Stimulated activated memory B cell treated with anti-CD40 and anti-IgM and Interleukin-4, amounts not matched to agents 10 μg/mL and 1 μg/mL and 100 μg/mL, for 72 hours (primary cell): ENCODE data around the gene CACNA1E.

Source experiments
- ATAC-seq: fragments of 150-1000 bp; cut with Tn5 transposase; 2 replicates; pipeline ENCODE4 v1.10.0; 2021
- H3K27ac Mint-ChIP-seq: one replicate; pipeline ENCODE4 v1.8.0; 2022; ENCODE audit warnings: mild to moderate bottlenecking, mixed read lengths
- H3K27me3 Mint-ChIP-seq: one replicate; pipeline ENCODE4 v1.8.0; 2022; ENCODE audit warnings: mixed read lengths
- H3K36me3 Mint-ChIP-seq: one replicate; pipeline ENCODE4 v1.8.0; 2022; ENCODE audit warnings: mixed read lengths
- H3K4me1 Mint-ChIP-seq: one replicate; pipeline ENCODE4 v1.8.0; 2022; ENCODE audit warnings: mixed read lengths
- H3K4me3 Mint-ChIP-seq: one replicate; pipeline ENCODE4 v1.8.0; 2022; ENCODE audit warnings: mild to moderate bottlenecking, moderate library complexity, mixed read lengths
- H3K9me3 Mint-ChIP-seq: one replicate; pipeline ENCODE4 v1.8.0; 2022; ENCODE audit warnings: mixed read lengths

Gene CACNA1E

GRCh38 chr1:181483285-181484195 lies at the start of gene CACNA1E:
CACNA1E (plus strand) TSS chr1:181483517; CDS start chr1:181483745, 228 bp downstream.
- H3K27me3 Mint-ChIP-seq: peaks cover 61% of the 10 kb centered on the region
- peaks cover 39% of the 10 kb centered on the region for H3K4me1 Mint-ChIP-seq
- no peaks in the 10 kb centered on the region for H3K36me3 Mint-ChIP-seq
- no peak for ATAC-seq
- peak within 1 kb of the TSS; percentile 70 for H3K4me3 Mint-ChIP-seq
- H3K9me3 Mint-ChIP-seq: no peaks in the 10 kb centered on the region
- H3K27ac Mint-ChIP-seq: no peak within 1 kb of the TSS

DNA sequence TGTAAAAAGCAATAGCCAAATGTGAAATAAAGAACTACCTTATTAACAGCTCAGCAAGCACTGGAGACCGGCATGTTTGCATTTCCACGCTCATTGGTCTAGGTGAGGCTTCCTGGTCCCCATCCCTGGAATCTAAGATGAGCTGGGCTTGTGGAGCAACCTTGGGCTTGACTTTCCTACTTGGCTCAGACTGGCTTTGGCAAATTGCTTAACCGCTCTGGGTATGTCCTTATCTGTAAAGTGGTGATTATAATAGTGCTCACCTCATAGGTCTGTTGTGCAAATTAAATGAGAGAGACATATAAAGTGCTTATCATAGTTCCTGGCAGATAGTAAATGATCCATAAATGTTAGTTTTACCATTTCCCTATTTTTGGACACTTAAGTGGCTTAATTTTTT lies 49.4 kb upstream of the CACNA1E start:
- no peaks in the 10 kb centered on the region for H3K4me1 Mint-ChIP-seq
- no peak for ATAC-seq
- H3K4me3 Mint-ChIP-seq: no peak overlapping the region
- peaks cover 22% of the 10 kb centered on the region for H3K27me3 Mint-ChIP-seq
- H3K9me3 Mint-ChIP-seq: no peaks in the 10 kb centered on the region
- H3K36me3 Mint-ChIP-seq: no peaks in the 10 kb centered on the region
- H3K27ac Mint-ChIP-seq: no peak overlapping the region

GRCh38 chr1:181438013-181438412 lies 45.3 kb upstream of the CACNA1E start:
- Mint-ChIP-seq H3K9me3 (no peaks in the 10 kb centered on the region), H3K27me3 (peaks cover 20% of the 10 kb centered on the region), H3K4me3 (no peak overlapping the region), H3K4me1 (no peaks in the 10 kb centered on the region), H3K36me3 (no peaks in the 10 kb centered on the region), H3K27ac (no peak overlapping the region)
- ATAC-seq: no peak

GRCh38 chr1:181440510-181440909 lies 42.8 kb upstream of the CACNA1E start:
- no peak overlapping the region for H3K4me3 Mint-ChIP-seq
- no peaks in the 10 kb centered on the region for H3K36me3 Mint-ChIP-seq
- H3K27ac Mint-ChIP-seq: no peak overlapping the region

DNA sequence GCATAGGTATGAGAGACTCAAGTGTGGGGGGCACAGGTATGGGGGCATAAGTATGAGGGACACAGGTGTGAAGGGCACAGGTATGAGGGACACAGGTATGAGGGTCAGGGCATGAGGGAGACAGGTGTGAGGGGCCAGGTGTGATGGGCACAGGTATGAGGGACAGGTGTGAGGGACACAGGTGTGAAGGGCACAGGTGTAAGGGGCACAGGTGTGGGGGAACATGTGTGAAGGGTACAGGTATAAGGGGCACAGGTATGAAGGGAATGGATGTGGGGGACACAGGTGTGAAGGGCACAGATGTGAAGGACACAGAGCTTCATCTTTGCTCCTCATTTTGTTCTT lies 41.2 kb upstream of the CACNA1E start:
- Mint-ChIP-seq H3K4me3 (no peak overlapping the region), H3K9me3 (no peaks in the 10 kb centered on the region), H3K27ac (no peak overlapping the region), H3K36me3 (no peaks in the 10 kb centered on the region), H3K4me1 (no peaks in the 10 kb centered on the region), H3K27me3 (peaks cover 13% of the 10 kb centered on the region)
- no peak for ATAC-seq

More at GRCh38 chr1:181440510-181440909, 42.8 kb upstream of the CACNA1E start:
- Mint-ChIP-seq H3K4me1 (no peaks in the 10 kb centered on the region), H3K27me3 (peaks cover 13% of the 10 kb centered on the region), H3K9me3 (no peaks in the 10 kb centered on the region)
- no peak for ATAC-seq

DNA sequence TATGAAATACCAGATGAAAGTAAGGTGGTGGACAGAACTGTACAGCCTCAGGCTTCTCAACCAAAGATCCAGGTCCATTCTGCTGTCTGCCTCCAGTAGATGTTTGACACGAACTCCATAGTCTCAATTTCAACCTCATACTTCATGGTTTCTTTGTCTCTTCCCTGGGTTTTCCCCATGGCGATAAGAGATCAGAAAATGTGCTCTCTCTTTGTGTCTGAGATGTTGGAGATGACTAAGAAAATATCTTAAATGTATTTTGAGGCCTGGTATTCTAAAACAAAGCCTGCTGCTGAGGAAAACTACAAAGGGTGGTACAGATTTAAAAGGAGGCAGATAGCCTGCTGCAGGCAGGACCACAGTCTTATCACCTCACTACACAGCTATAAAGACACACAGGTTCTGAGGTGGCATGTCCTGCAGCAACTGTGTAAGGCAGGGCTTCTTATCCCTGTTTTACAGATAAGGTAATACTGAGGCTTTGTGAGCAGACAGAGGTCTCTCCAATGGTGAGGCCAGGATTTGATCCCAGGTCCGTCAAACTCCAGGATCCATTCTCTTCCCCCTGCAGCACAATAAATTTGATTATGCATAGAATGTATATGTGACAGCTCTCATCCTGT lies 40.0 kb upstream of the CACNA1E start:
- Mint-ChIP-seq H3K9me3 (no peaks in the 10 kb centered on the region), H3K4me3 (no peak overlapping the region), H3K27me3 (peaks cover 2% of the 10 kb centered on the region), H3K36me3 (no peaks in the 10 kb centered on the region), H3K4me1 (no peaks in the 10 kb centered on the region), H3K27ac (no peak overlapping the region)
- ATAC-seq: no peak

DNA sequence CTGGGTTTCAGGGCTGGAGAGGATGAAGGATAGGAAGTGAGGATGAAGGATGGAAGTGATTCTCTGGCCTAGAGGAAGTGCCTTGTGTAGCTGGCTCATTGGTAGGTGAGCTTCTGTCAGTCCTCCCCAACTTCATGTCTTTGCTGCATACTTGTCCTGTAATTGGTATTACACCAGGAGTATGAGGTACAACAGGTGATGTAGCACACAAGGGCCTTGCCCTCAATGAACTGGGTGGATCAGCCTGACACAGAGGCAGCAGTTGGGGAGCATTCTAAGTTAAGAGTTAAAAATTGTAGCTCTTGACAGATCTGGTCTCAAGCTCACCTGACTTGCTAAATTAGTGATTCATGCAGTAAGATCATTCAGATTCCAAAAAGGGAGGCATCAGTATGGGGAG lies 37.9 kb upstream of the CACNA1E start:
- Mint-ChIP-seq H3K9me3 (no peaks in the 10 kb centered on the region), H3K27ac (no peak overlapping the region), H3K4me1 (no peaks in the 10 kb centered on the region), H3K36me3 (no peaks in the 10 kb centered on the region), H3K27me3 (peaks cover 4% of the 10 kb centered on the region), H3K4me3 (no peak overlapping the region)
- ATAC-seq: no peak

- no peak for ATAC-seq
- H3K9me3 Mint-ChIP-seq: no peaks in the 10 kb centered on the region
- no peak overlapping the region for H3K4me3 Mint-ChIP-seq
- peaks cover 9% of the 10 kb centered on the region for H3K27me3 Mint-ChIP-seq
- no peaks in the 10 kb centered on the region for H3K4me1 Mint-ChIP-seq
- no peak overlapping the region for H3K27ac Mint-ChIP-seq
- H3K36me3 Mint-ChIP-seq: no peaks in the 10 kb centered on the region
Observed at GRCh38 chr1:181448461-181448860, 34.9 kb upstream of the CACNA1E start.

DNA sequence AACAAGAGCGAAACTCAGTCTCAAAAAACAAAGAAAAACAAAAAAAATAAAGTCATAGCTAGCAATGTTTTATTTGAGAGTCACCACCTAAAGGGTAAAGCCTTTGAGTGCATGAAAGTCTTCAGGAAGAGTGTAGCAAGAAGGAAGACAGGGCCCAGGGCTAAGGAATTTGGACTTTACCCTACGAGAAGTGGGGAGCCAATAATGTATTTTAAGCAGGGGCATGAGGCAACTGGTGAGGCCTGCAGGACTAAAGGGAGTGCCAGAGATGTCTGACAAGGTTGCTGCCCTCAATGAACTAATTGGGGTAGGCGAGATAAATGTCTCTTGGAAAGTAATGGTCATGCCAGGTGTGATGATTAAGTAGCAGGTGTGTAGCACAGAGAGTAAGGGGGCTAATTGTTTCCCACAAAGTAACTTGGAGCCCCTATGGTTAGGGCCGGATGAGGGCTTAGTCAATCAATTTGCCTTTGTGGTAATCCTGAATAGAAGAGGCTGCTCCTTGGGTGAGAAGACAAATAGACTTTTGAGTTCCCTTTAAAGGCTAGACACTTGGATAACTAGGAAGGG lies 31.6 kb upstream of the CACNA1E start:
- no peak overlapping the region for H3K4me3 Mint-ChIP-seq
- H3K27ac Mint-ChIP-seq: no peak overlapping the region
- H3K36me3 Mint-ChIP-seq: no peaks in the 10 kb centered on the region
- no peaks in the 10 kb centered on the region for H3K4me1 Mint-ChIP-seq
- peaks cover 3% of the 10 kb centered on the region for H3K9me3 Mint-ChIP-seq
- no peak for ATAC-seq
- peaks cover 21% of the 10 kb centered on the region for H3K27me3 Mint-ChIP-seq

DNA sequence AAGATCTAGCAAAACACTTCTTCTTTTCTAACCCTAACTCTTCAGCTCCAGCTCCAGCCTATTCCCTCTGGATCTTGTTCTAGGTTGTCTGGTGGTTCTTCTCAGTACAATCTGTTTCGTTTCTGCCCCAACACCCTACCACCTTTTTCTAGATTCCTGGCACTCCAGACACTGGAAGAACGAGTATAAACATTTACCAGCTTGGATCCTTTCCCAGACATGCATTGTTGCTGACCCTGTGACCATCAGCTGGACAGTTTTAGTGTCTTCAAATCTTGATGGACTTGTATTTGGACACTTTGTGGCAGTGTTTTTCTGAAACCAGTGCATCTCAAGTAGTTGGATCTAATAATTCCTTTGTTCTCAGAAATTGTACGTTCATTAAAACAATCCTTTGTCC lies 30.6 kb upstream of the CACNA1E start:
- Mint-ChIP-seq H3K36me3 (no peaks in the 10 kb centered on the region), H3K9me3 (peaks cover 6% of the 10 kb centered on the region), H3K4me1 (no peaks in the 10 kb centered on the region), H3K27me3 (peaks cover 21% of the 10 kb centered on the region), H3K4me3 (no peak overlapping the region), H3K27ac (no peak overlapping the region)
- no peak for ATAC-seq

DNA sequence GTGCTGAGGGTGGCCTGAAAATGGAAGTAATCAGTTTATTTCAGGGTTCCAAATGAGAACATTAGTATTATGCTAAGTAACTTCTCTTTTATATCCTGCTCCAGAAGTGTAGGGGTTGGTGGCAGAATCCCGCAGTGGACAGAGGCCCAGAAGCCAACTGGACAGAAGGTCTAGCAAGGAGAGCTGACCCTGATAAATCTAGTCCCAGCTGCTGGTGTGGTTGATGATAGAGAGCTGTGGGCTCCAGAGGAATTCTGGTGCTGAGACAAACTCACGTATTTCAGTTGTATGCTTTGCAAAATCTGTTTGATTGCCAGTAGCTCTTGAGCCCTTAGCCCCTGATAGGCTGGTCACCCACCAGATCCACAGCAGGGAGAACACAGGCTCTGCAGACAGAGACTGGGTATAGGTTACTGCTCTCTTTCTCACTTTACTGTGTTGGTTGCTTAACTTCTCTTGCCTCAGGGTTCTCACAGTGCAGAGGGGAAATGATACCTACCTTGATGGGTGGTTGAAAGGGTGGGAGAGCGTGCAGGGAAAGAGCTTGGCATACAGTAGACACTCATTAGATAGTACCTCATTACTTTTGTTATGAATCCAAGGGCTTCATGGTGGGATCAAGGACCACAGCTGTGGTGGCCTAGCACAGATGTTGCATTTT lies 29.6 kb upstream of the CACNA1E start:
- H3K36me3 Mint-ChIP-seq: no peaks in the 10 kb centered on the region
- H3K9me3 Mint-ChIP-seq: peaks cover 6% of the 10 kb centered on the region
- no peak overlapping the region for H3K4me3 Mint-ChIP-seq
- no peak overlapping the region for H3K27ac Mint-ChIP-seq
- ATAC-seq: no peak
- peaks cover 21% of the 10 kb centered on the region for H3K27me3 Mint-ChIP-seq
- H3K4me1 Mint-ChIP-seq: no peaks in the 10 kb centered on the region

- Mint-ChIP-seq H3K4me1 (no peaks in the 10 kb centered on the region), H3K27me3 (peaks cover 12% of the 10 kb centered on the region), H3K9me3 (peaks cover 8% of the 10 kb centered on the region), H3K36me3 (no peaks in the 10 kb centered on the region), H3K27ac (no peak overlapping the region), H3K4me3 (no peak overlapping the region)
- ATAC-seq: no peak
Observed at GRCh38 chr1:181456551-181456950, 26.8 kb upstream of the CACNA1E start.

DNA sequence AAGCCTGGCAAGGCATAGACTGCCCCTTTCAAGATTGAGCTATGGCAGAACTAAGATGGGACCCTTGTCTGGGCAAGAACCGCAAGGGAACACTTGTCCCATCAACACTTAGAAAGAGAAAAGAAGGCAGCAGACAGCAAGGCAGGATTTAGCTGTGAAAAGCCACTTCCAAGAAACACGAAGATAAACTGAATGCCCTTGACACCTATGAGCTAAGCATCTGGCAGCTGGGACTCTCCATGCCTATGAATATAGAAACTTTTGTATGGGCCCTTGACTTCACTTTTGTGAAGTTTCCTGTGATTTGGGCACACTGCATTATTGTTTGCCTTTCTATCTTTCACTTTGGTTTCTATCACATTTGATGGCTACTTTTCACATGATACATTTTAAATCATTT lies 24.9 kb upstream of the CACNA1E start:
- H3K27ac Mint-ChIP-seq: no peak overlapping the region
- no peak for ATAC-seq

DNA sequence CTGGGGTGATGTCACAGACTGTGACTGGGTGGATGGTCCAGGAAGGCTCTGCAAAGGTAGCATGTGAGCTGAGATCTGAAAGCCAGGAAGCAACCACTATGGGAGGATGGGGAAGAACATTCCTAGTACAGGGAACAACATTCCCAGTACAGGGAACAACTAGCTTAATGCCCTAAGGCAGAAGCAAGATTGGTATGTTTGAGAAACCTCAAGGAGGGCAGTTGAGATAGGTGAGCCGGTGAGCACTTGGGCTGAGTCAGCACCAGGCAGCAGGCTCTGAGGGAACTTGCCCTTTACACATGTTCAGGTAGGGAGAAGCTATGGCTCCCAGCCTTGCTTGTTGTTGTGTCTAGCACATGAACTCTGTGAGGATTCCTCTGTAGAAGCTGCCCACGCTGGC lies 24.2 kb upstream of the CACNA1E start:
- Mint-ChIP-seq H3K4me1 (no peaks in the 10 kb centered on the region), H3K27me3 (peaks cover 15% of the 10 kb centered on the region), H3K36me3 (no peaks in the 10 kb centered on the region), H3K9me3 (peaks cover 8% of the 10 kb centered on the region), H3K4me3 (no peak overlapping the region), H3K27ac (no peak overlapping the region)
- ATAC-seq: no peak

More for the DNA sequence above, 24.9 kb upstream of the CACNA1E start:
- Mint-ChIP-seq H3K36me3 (no peaks in the 10 kb centered on the region), H3K27me3 (peaks cover 12% of the 10 kb centered on the region), H3K4me1 (no peaks in the 10 kb centered on the region), H3K9me3 (peaks cover 8% of the 10 kb centered on the region), H3K4me3 (no peak overlapping the region)

DNA sequence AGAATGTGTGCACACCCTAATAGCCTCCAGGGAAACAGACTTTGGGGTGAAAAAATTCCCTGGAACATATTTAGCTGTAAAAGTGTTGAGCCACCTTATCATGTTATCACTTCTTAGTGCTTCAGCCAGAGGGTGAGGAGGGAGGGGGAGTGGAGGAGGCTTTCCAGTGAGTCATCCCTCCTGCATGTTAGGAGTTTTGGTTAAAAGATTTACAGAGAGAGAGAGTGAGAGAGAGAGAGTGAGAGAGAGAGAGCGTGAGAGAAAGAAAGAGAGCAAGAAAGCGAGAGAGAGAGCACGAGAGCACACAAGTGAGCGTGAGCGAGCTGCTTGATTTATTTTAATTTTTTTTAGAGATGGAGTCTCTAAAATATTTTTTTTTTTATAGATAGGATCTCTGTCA lies 13.5 kb upstream of the CACNA1E start:
- peaks cover 2% of the 10 kb centered on the region for H3K9me3 Mint-ChIP-seq
- no peak overlapping the region for H3K4me3 Mint-ChIP-seq
- peaks cover 39% of the 10 kb centered on the region for H3K27me3 Mint-ChIP-seq
- H3K27ac Mint-ChIP-seq: no peak overlapping the region
- no peaks in the 10 kb centered on the region for H3K36me3 Mint-ChIP-seq
- H3K4me1 Mint-ChIP-seq: no peaks in the 10 kb centered on the region
- no peak for ATAC-seq
